HG02870 (cell line): ENCODE data around the gene ANGPTL4.
"Not testable (repeated sequence)": the region's sequence is repeated elsewhere in the genome, so short reads cannot be mapped to it uniquely, and the experiment has no call there.

Experiments used
- ATAC-seq: cut with Tn5 transposase; IDR thresholded peaks from one replicate; pipeline ENCODE4 v1.9.1; 2021; ENCODE audit warnings: mild to moderate bottlenecking, moderate library complexity; ENCODE audit not compliant: unreplicated experiment

ANGPTL4 gene, protein sequence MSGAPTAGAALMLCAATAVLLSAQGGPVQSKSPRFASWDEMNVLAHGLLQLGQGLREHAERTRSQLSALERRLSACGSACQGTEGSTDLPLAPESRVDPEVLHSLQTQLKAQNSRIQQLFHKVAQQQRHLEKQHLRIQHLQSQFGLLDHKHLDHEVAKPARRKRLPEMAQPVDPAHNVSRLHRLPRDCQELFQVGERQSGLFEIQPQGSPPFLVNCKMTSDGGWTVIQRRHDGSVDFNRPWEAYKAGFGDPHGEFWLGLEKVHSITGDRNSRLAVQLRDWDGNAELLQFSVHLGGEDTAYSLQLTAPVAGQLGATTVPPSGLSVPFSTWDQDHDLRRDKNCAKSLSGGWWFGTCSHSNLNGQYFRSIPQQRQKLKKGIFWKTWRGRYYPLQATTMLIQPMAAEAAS

DNA sequence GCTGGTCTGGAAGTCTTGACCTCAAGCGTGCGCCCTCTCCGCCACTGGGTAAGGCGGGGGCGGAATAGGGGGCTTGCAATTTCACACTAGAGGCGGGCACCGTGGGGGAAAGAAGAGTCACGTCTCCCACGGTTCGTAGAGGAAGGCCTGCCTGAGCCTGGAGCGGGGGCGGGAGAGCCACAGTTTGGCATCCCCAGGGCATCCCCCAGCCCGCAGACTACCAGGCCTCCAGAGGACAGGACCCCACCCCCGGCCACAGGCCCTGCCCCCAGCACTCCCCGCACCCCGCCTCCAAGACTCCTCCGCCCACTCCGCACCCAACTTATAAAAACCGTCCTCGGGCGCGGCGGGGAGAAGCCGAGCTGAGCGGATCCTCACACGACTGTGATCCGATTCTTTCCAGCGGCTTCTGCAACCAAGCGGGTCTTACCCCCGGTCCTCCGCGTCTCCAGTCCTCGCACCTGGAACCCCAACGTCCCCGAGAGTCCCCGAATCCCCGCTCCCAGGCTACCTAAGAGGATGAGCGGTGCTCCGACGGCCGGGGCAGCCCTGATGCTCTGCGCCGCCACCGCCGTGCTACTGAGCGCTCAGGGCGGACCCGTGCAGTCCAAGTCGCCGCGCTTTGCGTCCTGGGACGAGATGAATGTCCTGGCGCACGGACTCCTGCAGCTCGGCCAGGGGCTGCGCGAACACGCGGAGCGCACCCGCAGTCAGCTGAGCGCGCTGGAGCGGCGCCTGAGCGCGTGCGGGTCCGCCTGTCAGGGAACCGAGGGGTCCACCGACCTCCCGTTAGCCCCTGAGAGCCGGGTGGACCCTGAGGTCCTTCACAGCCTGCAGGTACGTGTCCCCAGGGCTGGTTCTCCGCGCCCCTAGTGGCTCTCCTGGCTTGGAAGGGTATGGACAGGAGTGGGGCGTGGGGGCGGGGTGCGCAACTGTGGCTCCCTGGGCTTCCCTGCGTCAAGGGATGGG, at the start of gene ANGPTL4:
Gene ANGPTL4 (plus strand): TSS at position 353 of the 969 bp plus-strand sequence. CDS start 167 bp downstream, at position 520.
- no peak for ATAC-seq

DNA sequence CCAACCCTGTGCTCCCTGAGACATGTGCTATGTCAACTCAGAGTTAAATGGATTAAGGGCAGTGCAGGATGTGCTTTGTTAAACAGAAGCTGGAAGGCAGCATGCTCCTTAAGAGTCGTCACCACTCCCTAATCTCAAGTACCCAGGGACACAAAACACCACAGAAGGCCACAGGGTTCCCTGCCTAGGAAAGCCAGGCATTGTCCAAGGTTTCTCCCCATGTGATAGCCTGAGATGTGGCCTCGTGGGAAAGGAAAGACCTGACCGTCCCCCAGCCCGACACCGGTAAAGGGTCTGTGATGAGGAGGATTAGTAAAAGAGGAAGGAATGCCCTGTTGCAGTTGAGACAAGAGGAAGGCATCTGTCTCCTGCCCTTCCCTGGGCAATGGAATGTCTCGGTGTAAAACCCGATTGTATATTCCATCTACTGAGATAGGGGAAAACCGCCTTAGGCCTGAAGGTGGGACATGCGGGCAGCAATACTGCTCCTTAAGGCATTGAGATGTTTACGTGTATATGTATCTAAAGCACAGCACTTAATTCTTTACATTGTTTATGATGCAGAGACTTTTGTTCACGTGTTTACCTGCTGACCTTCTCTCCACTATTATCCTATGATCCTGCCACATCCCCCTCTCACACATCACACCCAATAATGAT, 48.8 kb upstream of the ANGPTL4 start:
- not testable (repeated sequence) for ATAC-seq

DNA sequence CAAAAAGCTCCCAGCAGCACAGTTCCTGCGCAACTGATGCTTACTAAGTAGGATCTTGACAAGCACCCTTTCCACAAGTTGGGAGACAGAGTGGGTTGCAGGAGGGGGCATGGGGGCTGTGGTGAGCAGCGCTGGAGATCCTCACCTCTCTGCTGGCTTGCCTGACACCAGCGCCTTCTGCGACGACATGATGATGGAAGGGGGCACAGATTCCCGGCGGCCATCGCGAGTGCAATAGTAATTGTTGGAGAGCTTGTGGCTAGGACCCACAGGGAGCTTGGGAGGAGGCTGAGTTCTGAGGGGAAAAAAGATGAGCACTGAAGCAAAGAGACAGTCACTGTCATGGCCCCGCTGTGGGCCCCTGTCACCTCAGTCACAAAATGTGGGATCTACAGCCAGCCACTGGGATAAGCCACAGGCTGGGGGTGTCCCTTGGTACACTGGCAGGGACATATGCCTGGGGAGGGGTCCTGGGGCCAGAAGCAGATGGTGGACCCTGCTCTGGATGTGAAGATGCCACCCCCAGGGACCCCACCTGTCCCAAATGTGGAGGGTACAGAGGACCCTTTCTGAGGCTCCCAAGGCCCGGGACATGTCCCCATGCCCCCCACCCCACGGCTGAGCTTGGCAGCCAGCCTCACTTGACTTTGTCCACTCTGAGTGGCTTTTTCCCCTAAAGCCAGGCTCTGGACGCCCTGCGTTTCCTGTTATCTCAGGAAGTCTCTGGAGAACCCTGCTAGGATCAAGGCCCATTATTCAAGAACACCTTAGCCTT, 47.4 kb upstream of the ANGPTL4 start:
- no peak for ATAC-seq

DNA sequence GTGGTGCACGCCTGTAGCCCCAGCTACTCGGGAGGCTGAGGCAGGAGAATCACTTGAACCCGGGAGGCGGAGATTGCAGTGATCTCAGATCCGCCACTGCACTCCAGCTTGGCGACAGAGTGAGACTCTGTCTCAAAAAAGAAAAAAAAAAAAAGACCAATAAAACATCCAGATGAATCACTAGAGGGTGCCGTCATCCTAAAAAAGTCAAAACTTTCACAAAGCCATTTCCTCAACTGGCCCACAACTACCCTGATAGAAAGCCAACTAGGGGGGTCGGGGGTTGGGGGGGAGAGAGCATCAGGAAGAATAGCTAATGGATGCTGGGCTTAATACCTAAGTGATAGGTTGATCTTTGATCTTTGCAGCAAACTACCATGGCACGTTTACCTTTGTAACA, 45.1 kb upstream of the ANGPTL4 start:
- ATAC-seq: not testable (repeated sequence)

DNA sequence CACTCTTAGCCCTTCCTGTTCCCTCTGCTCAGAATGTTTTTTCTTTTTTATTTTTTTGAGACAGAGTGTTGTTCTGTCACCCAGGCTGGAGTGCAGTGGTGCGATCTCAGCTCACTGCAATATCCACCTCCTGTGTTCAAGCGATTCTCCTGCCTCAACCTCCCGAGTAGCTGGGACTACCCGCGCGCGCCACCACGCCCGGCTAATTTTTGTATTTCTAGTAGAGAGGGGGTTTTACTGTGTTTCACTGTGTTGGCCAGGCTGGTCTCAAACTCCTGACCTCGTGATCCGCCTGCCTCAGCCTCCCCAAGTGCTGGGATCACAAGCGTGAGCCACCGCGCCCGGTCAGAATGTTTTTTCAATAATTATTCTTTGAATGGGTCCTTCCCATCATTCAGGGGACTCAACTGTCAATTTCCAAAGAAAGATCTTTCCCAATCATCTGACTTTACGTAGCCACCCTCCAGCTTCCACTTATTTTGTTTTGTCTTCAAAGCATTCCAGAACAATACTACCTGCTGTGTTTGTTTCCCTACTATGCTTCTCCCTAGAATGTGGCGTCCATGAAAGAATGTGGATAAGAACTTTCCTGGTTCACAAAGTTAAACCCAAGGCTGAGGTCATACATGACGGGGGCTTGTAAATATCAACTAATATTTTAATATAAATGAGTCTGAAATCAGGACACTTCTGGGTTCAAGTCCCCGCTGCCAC, 44.0 kb upstream of the ANGPTL4 start:
- ATAC-seq: no peak

DNA sequence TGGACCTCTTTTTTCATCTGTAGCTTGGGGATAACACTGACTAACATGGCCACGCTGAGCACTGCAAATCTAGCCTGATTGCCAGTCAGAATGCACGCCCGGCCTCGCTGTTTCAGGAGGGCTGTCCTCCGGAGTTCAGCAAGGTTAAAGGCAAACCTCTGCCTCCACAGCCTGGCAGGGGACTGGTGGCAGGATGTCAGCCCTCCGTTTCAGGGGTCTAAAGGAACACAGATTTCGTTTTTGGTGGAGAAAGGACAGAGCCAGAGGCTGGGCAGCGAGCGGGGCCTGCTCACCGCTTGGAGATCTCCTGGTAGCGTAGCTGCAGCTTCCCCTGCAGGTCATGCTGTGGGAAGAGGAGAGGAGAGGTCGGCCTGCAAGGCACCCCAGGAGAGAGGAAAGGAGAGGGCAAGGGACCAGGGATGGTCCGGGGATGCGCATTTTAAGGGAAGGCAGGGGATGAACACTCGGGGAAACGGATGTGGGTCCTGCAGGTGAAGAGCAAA, 43.3 kb upstream of the ANGPTL4 start:
- ATAC-seq: peak; percentile 27

DNA sequence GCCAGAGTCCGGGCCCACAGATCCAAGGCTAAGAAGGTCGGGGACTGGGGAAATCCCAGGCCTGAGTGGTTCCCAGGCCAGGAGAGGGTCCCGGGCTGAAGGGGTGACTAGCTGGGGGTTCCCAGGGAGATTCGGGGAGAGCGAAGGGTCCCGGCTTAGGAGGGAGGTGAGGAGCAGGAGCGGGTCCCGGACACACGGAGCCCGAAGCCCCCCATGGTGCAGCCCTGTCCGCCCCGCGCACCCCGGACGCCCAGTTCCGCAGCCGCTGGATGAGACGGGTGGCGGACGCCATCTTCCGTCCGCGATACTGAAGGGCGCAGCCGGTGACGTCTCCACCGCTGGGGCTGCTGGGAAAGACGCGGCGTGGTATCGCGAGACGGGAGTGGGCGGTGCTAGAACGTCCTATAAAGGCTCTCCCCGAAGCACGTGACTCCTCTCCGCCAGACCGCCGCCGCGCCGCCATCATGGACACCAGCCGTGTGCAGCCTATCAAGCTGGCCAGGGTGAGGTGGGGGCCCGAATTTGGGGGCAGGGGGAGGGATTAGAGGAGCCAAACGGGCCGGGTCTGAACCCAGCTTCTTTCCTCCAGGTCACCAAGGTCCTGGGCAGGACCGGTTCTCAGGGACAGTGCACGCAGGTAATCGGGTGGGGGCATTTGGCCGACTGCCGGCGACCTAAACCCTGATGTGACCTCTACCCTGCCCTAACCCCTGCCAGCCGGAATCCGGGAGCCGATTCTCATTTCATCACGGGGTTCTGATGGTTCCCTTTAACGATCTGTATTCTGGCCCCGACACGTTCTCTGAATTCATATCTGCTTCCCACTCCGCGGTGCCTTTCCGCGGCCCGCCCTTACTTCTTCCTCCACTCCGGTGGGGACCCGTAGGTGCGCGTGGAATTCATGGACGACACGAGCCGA, 42.6 kb upstream of the ANGPTL4 start, which contains the start of the genes NDUFA7 and RPS28:
Gene NDUFA7 (minus strand): TSS at position 309 of the 919 bp plus-strand sequence. CDS start 17 bp downstream, at position 292.
Gene RPS28 (plus strand): TSS at position 430 of the 919 bp plus-strand sequence. CDS start 35 bp downstream, at position 465.
- ATAC-seq: peak; percentile 89

DNA sequence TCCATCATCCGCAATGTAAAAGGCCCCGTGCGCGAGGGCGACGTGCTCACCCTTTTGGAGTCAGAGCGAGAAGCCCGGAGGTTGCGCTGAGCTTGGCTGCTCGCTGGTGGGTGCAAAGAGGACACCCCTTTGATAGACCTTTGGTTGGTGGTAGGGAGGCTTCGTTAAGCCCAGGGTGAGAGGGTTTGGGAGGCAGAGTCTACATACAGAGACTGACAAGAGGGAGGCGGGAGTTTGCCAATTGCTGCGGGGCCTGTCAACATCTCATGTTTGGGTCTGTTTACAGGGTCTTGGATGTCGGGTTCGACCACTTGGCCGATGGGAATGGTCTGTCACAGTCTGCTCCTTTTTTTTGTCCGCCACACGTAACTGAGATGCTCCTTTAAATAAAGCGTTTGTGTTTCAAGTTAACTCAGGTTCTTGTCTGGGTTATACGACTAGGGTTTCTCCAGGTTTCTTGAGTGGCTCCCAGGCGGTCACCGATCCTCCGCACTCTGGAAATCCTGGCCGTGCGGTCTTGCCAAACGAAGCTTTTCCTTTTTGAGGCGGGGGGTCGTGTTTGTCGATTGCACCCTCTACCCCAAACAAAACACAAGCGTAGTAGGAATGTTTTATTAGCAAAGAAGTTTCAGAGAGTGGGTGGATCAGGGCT, 41.8 kb upstream of the ANGPTL4 start:
- ATAC-seq: no peak

DNA sequence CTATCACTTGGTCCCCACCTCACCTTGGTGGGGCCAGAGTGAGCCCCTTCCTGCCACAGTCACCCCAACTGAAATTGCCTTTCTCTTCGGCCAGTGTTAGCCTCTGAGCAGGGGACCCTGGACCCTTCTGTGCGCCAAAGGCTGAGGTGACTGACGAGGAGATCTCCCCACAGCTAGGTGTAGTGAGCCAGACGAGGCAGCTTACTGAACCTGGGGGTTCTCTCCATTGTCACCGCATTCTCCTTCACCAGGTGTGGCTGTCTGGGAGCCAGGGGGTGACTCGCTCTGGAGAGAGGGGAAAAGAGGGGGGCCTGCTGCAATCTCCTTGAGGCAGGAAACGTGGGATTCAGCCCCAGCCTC, 41.3 kb upstream of the ANGPTL4 start:
- no peak for ATAC-seq

DNA sequence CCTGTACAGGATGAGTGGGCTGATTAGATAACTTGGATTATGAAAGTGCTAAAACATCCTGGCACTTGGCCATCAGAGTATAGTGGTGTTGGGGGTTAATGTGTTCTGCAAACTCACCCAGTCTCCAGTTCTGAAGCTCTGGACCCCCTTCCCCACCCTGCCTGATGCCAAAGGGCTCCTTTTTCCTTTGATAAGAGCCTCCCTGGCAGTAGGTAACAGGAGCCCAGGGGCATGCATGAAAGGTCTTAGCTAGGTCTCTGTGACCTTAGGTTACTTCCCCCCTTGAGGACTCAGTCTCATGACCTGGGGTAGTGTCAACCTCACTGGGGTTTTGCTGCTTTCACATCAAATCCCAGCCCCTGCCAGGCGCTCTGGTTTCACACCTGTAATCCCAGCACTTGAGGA, 40.2 kb upstream of the ANGPTL4 start:
- ATAC-seq: no peak

DNA sequence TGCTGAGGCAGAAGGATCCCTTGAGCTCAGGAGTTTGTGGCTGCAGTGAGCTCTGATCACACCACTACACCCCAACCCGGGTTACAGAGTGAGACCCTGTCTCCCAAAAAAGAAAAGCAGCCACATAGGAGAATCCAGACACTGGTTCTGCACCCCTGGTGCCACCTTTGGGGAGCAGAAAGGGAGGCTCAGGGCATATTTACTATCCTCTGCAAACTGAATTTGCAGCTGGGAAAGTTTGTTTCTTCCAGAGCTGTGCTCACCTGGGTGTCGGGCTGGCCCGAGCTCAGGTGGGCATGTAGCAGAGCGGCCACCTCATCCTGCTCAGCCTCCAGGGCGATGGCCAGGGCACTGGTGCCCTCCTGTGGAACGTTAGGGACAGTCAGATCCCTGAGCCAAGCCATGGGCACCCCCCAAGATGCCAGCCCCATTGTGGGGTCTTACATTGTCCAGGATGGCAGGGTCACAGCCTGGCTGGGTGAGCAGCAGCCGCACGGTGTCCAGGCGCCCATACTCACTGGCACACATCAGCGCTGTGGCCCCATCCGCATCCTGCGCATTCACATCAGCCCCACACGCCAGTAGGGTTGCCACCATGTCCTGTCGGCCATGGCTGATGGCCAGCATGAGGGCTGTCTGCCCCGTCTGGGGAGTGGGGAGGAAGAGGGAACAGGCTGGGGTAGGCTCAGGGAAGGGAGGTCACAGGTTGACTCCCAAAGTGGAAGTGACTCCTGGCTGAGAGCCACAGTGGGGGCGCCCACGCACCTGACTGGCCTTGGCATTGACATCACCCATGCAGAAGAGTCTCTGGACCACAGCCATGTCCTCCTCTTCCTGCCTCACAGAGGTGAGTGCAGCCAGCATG, 39.5 kb upstream of the ANGPTL4 start:
- ATAC-seq: no peak

DNA sequence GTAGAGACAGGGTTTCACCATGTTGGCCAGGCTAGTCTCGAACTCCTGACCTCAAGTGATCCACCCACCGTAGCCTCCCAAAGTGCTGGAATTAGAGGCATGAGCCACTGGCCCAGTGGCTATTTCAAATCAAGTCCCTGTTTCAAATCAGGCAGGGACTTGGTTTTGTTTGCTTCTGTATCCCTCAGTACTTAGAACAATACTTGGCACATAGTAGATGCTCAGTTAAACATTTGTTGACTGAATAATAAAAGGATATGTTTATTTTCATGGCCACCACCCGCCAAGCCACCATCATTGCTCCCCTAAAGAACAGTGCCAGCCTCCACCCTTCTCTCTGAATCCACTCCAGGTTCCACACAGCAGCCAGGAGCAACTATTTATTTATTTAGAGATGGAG, 38.5 kb upstream of the ANGPTL4 start:
- ATAC-seq: no peak

DNA sequence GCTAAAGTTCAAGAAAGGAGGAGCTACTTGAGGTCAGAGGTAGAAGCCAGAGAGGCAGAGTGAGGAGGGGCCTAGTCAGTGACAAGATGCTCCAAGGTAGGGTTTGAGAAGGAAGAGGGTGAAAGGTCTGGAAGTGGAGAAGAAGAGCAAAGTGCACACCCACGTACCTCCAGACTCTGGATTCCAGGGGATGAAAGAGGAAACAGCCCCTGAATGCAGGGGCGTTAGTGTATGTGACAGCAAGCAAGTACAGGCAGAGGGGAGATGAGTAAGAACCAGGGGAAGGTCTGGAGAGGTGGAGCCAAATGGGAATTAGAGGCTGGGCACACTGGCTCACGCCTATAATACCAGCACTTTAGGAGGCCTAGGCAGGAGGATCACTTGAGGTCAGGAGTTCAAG, 34.0 kb upstream of the ANGPTL4 start:
- no peak for ATAC-seq

DNA sequence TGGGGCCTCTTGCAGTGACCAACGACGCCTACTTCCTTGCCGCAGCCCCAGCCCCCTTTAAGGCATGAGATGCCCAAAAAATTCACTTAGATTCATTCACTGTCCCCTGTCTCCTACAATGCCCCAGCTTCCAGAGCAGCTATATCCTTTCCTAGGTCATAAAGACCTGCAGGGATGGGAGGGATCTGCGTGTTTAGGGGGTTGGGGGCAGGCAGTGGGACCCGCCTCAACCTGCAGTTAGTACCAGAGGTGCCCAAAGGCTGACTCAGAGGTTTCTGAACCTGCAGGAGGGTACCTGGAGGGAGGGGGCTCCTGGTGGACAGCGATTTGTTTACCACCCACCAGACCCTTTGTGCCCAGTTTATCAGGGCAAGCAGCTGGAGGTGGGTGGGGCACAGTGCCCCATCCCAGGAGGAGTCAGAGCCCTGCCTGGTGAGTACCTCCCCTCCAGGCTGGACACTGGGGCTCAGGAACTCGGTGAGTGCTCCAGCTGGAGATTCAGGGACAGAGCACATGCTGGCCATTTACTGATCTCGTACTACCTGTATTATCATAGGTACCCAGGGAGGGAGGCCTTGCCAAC, 32.6 kb upstream of the ANGPTL4 start:
- ATAC-seq: no peak

DNA sequence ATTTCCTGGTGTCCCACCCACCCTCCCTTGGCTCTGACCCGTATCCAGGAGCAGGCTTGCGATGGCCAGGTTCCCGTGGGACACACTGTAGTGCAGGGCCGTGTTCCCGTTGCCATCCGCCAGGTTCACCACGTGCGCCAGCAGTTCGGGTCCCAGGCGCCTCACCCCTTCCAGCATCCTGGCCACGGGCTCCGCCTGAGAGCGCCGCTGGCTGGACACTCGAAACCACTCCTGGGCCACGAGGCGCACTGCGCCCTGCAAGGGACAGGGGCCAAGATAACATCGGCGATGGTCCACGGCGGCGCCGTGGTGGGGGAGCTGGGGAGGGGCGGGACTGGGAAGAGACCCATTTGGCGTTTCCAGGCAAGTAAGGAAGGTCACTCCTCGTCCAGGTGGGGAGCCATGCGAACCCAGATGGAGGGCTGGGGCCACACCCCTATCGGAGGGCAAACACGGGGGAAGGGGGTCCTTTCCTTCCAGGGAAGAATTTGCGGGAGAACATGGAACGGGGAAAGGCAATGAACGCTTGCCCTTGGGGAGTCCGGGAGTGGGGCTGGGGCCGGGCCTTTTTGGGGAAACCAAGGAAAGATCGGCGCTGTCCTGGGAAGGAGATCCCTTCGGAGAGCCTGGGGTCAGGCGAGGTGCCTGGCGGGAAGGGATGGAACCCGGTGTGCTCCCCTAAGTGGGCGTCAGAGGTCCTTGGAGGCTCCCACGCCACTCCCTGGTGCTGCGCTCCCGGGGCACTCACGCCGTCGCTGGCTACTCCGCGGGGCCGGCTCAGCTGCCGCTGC, 30.8 kb upstream of the ANGPTL4 start:
- ATAC-seq: no peak
